HL-60 (cell line): Measurements from ENCODE around the gene ANKH.

Experiments used
- DNase-seq, 2 experiments: peaks; one replicate each; pipeline ENCODE4 v3.0.0-alpha.2; 2010 to 2020; ENCODE audit warnings: low read depth in 1 of 2, low spot score in 1 of 2
- H3K27ac ChIP-seq: fragments of 250-450 bp; sonication (Bioruptor Pico); replicated peaks from 2 replicates; pipeline ENCODE4 v1.5.1; 2020; ENCODE audit warnings: mild to moderate bottlenecking, moderate library complexity
- H3K27me3 ChIP-seq: fragments of 250-450 bp; sonication (Bioruptor Pico); 2 replicates; pipeline ENCODE4 v1.5.1; 2021; ENCODE audit warnings: mild to moderate bottlenecking, moderate library complexity; ENCODE audit not compliant: insufficient read depth, poor library complexity, severe bottlenecking
- H3K4me3 ChIP-seq: replicated peaks from 2 replicates; pipeline ENCODE4 v1.5.1; 2011; ENCODE audit warnings: mild to moderate bottlenecking, control low read depth, low read length; ENCODE audit not compliant: insufficient read depth
- CTCF ChIP-seq: IDR thresholded peaks from one replicate; pipeline ENCODE4 v1.5.1; 2011; ENCODE audit warnings: low read length, control low read depth, inconsistent platforms; ENCODE audit not compliant: insufficient read depth
- GABPA ChIP-seq: IDR thresholded peaks from 2 replicates; pipeline ENCODE4 v1.6.1; 2012; ENCODE audit warnings: low read depth
- POLR2AphosphoS5 ChIP-seq: IDR thresholded peaks from 2 replicates; pipeline ENCODE4 v1.6.1; 2012; ENCODE audit warnings: low read depth
- SPI1 ChIP-seq: IDR thresholded peaks from 2 replicates; pipeline ENCODE4 v1.6.1; 2012; ENCODE audit warnings: low read depth, mild to moderate bottlenecking, borderline replicate concordance
- TF ChIP-seq, protein P1 (sequence below): IDR thresholded peaks from 2 replicates; pipeline ENCODE4 v1.6.1; 2012; ENCODE audit warnings: low read depth; ENCODE audit not compliant: insufficient replicate concordance

The ANKH gene

DNA sequence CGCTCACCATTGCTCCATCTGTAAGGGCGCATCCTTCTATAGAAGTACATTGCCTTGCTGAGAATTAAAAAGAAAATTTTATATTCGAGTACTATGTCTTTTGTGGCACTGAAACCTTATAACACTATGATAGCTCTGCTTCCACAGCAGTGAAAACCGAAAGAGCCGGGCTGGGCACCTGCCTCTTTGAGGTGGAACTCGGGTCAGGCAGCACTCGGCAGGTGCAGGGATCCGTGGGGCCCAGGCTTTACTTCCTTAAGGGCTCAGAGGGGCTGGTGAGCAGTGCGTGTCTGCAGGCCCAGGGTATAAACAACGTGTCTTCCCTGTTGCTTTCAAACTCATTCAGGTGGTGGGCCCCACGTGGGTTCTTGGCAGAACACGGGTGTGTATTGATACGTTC is 137.2 kb downstream of the ANKH start:
- TF ChIP-seq SPI1 (no peak), CTCF (no peak), GABPA (no peak), POLR2AphosphoS5 (no peak)
- TF ChIP-seq, protein P1, sequence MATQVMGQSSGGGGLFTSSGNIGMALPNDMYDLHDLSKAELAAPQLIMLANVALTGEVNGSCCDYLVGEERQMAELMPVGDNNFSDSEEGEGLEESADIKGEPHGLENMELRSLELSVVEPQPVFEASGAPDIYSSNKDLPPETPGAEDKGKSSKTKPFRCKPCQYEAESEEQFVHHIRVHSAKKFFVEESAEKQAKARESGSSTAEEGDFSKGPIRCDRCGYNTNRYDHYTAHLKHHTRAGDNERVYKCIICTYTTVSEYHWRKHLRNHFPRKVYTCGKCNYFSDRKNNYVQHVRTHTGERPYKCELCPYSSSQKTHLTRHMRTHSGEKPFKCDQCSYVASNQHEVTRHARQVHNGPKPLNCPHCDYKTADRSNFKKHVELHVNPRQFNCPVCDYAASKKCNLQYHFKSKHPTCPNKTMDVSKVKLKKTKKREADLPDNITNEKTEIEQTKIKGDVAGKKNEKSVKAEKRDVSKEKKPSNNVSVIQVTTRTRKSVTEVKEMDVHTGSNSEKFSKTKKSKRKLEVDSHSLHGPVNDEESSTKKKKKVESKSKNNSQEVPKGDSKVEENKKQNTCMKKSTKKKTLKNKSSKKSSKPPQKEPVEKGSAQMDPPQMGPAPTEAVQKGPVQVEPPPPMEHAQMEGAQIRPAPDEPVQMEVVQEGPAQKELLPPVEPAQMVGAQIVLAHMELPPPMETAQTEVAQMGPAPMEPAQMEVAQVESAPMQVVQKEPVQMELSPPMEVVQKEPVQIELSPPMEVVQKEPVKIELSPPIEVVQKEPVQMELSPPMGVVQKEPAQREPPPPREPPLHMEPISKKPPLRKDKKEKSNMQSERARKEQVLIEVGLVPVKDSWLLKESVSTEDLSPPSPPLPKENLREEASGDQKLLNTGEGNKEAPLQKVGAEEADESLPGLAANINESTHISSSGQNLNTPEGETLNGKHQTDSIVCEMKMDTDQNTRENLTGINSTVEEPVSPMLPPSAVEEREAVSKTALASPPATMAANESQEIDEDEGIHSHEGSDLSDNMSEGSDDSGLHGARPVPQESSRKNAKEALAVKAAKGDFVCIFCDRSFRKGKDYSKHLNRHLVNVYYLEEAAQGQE = no peak
- no peak overlapping the region for H3K4me3 ChIP-seq
- H3K27me3 ChIP-seq = peaks cover 8% of the 10 kb centered on the region
- no peak overlapping the region for H3K27ac ChIP-seq
- no peak for DNase-seq

- H3K27me3 ChIP-seq = peaks cover 8% of the 10 kb centered on the region
- no peak for DNase-seq
- no peak for TF ChIP-seq SPI1
- no peak for TF ChIP-seq POLR2AphosphoS5
- no peak for TF ChIP-seq GABPA
- TF ChIP-seq CTCF = no peak
- TF ChIP-seq, protein P1 = no peak
- H3K27ac ChIP-seq = no peak overlapping the region
- H3K4me3 ChIP-seq = no peak overlapping the region
These were observed 137.9 kb downstream of the ANKH start for GRCh38 chr5:14733661-14734060.

- no peak overlapping the region for H3K4me3 ChIP-seq
- DNase-seq = no peak
- no peak overlapping the region for H3K27ac ChIP-seq
- peaks cover 8% of the 10 kb centered on the region for H3K27me3 ChIP-seq
- TF ChIP-seq CTCF (no peak), GABPA (no peak), SPI1 (no peak), POLR2AphosphoS5 (no peak)
- TF ChIP-seq, protein P1 = no peak
These were observed 138.6 kb downstream of the ANKH start for GRCh38 chr5:14732991-14733390.
